ENCODE results near the gene SPECC1.
"Not testable (repeated sequence)": the region's sequence is repeated elsewhere in the genome, so short reads cannot be mapped to it uniquely, and the experiment has no call there.

The SPECC1 gene

GRCh38 chr17:20010099-20010863, 1.1 kb downstream of the SPECC1 start:
- DNase-seq (ENCODE audit: low read depth): no peak

GRCh38 chr17:20010936-20011335, 1.8 kb downstream of the SPECC1 start:
- no peak for DNase-seq (ENCODE audit: low read depth)

- DNase-seq (ENCODE audit: low read depth): no peak
These were observed 2.9 kb downstream of the SPECC1 start for GRCh38 chr17:20012017-20012536.

- not testable (repeated sequence) for DNase-seq (ENCODE audit: low read depth)
These were observed 7.4 kb downstream of the SPECC1 start for GRCh38 chr17:20016475-20016992.

GRCh38 chr17:20022701-20023100, 13.5 kb downstream of the SPECC1 start:
- no peak for DNase-seq (ENCODE audit: low read depth)

GRCh38 chr17:20026960-20027359, 17.8 kb downstream of the SPECC1 start:
- no peak for DNase-seq (ENCODE audit: low read depth)

- no peak for DNase-seq (ENCODE audit: low read depth)
These were observed 19.3 kb downstream of the SPECC1 start for GRCh38 chr17:20028443-20028842.

- DNase-seq (ENCODE audit: low read depth): no peak
These were observed 23.5 kb downstream of the SPECC1 start for GRCh38 chr17:20032636-20033035.

- no peak for DNase-seq (ENCODE audit: low read depth)
These were observed 24.3 kb downstream of the SPECC1 start for GRCh38 chr17:20033415-20033814.

GRCh38 chr17:20035501-20035900, 26.3 kb downstream of the SPECC1 start:
- no peak for DNase-seq (ENCODE audit: low read depth)

GRCh38 chr17:20037286-20037685, 28.1 kb downstream of the SPECC1 start:
- not testable (repeated sequence) for DNase-seq (ENCODE audit: low read depth)

GRCh38 chr17:20039037-20039436, 29.9 kb downstream of the SPECC1 start:
- no peak for DNase-seq (ENCODE audit: low read depth)

GRCh38 chr17:20040216-20040615, 31.1 kb downstream of the SPECC1 start:
- DNase-seq (ENCODE audit: low read depth): no peak

GRCh38 chr17:20043021-20043420, 33.9 kb downstream of the SPECC1 start:
- no peak for DNase-seq (ENCODE audit: low read depth)

- no peak for DNase-seq (ENCODE audit: low read depth)
These were observed 36.3 kb downstream of the SPECC1 start for GRCh38 chr17:20045476-20045875.

- DNase-seq (ENCODE audit: low read depth): no peak
These were observed 37.5 kb downstream of the SPECC1 start for GRCh38 chr17:20046629-20047028.

- DNase-seq (ENCODE audit: low read depth): no peak
These were observed 42.5 kb downstream of the SPECC1 start for GRCh38 chr17:20051624-20052023.

- DNase-seq (ENCODE audit: low read depth): no peak
These were observed 44.3 kb downstream of the SPECC1 start for GRCh38 chr17:20053361-20053964.

- DNase-seq (ENCODE audit: low read depth): no peak
These were observed 50.6 kb downstream of the SPECC1 start for GRCh38 chr17:20059728-20060188.

GRCh38 chr17:20063665-20064648, 54.8 kb downstream of the SPECC1 start:
- DNase-seq (ENCODE audit: low read depth): no peak

GRCh38 chr17:20066253-20066652, 57.1 kb downstream of the SPECC1 start:
- DNase-seq (ENCODE audit: low read depth): no peak

- DNase-seq (ENCODE audit: low read depth): no peak
These were observed 58.6 kb downstream of the SPECC1 start for GRCh38 chr17:20067711-20068110.

Data from activated T-helper 9 cell treated with anti-CD3 and anti-CD28 coated beads, Interleukin-2, amount 50 U/mL, for 16 hours (primary cell).